GM12874 (cell line): ENCODE measurements around the gene FEV.

Experiments used
- CTCF ChIP-seq: IDR thresholded peaks from 2 replicates; pipeline ENCODE4 v1.5.1; 2011; ENCODE audit warnings: low read depth, mild to moderate bottlenecking, control low read depth, low read length, moderate library complexity; ENCODE audit not compliant: insufficient read depth

Gene FEV

GRCh38 chr2:218975060-218975777, 9.8 kb downstream of the FEV start:
- TF ChIP-seq CTCF = no peak

- TF ChIP-seq CTCF = no peak
Observed at GRCh38 chr2:218970894-218971293, 14.1 kb downstream of the FEV start.

DNA sequence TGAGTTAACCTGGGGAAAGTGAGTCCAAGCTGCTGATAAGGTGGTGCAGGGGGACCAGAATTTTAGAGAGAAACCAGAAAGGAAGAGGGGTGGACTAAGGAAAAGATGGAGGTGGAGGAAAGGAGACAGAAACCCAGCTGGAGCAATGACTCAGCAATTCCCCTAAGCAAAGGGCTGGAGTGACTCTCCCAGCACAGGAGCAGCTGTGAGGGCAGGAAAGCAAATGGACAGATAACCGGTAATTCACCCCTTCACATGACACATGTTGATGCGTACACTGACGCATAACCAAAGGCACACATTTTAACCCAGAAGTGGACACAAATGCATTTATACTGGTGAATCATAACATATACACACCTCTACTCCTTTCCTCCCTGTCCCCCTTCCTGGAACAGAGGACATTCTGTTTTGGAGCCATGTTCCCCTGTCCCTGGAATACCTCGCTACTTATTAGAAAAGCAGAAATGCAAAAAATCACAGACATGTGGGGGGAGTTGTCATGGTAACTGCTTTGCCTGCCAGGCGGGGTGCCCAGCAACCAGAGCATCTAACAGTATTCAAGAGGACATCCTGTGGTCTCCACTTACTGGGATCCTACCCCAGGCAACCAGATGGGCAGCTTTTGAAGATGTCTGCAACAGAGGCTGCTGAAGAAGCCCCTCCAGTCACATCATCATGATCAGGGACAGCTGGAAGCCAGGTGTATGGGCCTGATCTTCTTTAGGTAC, 20.8 kb downstream of the FEV start:
- TF ChIP-seq CTCF = no peak

DNA sequence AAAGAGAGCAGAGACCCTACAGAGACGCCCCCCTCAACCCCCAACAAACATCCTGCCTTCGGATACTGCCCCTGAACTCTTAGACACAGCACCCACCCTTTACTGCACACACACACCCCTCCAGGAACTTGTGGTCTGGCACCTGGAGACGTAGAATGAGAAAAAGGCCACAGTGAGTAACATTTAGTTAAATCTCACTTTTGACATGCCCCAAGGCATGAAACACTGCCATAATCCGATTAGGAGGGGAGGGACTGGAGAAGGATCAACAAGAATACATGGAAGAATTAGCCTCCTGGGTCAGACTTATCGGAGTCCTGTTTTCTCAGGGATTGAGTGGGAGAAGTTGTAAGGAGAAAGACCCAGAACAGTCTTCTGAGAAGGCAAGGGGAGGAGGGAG, 21.4 kb downstream of the FEV start:
- TF ChIP-seq CTCF = no peak

GRCh38 chr2:218962859-218963492, 22.0 kb downstream of the FEV start:
- no peak for TF ChIP-seq CTCF

GRCh38 chr2:218961651-218962570, 23.1 kb downstream of the FEV start:
- TF ChIP-seq CTCF = no peak
